SK-MEL-5 (cell line): Measurements from ENCODE around the gene ADAP1. TPM values are rescaled to one million over a fixed set of nuclear protein-coding genes. Genes with fewer than 3 reads are reported as not detected.

Source experiments
- DNase-seq: peaks from one replicate; pipeline ENCODE4 v3.0.0-alpha.2; 2016; ENCODE audit warnings: low read depth, low spot score
- in situ Hi-C: cut with HindIII; loops from 2 replicates; pipeline ENCODE4 v1.10.0; 2016; ENCODE audit warnings: low sequenced_read_pairs, high pct_unique_total_duplicates, low pct_unique_long_range_greater_than_20kb
- total RNA-seq: library from RNA; depleted of rRNA; stranded (reverse); fragments of >200 nt; shearing (Covaris generic); gene quantifications from 2 replicates; pipeline ENCODE4 v1.2.3, GENCODE V29; 2014; rRNA removed

Gene ADAP1
- total RNA-seq, 1 experiment from 2014 or later, result 5.5 TPM

DNA sequence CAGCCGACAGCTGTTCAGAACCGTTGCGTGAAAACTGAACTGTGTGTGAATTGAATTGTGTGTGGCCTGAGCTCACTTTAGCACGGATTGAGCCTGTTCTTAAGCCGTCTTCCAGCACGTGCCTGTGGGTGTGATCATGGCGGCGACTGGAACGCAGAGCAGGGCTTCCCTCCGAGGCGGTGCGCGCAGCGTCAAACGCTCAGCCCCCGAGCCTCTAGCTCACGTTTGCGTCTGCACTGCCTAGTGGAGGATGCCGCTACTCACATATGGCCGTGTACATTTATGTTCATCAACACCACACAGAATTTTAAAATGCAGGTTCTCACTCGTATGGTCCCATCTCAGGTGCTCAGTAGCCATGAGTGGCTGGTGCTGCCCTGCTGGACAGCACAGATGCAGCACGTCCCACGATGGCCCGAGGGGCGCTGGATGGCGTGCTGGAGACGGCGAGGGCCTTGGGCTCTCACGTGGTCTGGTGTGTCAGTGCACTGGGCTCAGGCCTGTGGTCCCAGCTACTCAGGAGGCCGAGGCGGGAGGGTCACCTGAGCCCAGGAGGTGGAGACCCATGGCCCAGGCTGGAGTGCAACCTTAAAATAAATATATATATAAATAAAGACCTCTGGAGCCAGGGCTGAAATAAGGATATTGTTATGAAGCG is 100.2 kb downstream of the ADAP1 start:
- in situ Hi-C loops, result no loop called here
- DNase-seq, result no peak

GRCh38 chr7:853366-854117 is 100.9 kb downstream of the ADAP1 start:
- in situ Hi-C loops, result no loop called here
- DNase-seq, result no peak

DNA sequence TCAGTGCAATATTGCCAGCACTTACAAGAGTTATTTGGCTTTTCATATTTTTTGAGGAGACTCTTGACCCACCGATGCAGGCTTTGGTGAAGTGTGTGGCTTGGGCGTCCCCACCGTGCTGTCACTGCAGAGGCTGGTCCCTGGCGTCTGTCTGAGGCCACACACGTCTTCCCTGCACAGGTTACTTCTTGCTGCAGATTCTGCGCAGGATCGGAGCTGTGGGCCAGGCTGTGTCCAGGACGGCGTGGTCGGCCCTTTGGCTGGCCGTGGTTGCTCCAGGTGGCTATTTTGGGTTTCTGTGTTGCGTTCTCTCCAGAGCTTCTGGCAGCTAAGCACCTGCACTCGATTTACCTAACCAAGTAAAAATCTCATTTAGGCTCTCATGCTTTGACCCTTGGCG is 103.3 kb downstream of the ADAP1 start:
- no peak for DNase-seq
- in situ Hi-C loops, result no loop called here

DNA sequence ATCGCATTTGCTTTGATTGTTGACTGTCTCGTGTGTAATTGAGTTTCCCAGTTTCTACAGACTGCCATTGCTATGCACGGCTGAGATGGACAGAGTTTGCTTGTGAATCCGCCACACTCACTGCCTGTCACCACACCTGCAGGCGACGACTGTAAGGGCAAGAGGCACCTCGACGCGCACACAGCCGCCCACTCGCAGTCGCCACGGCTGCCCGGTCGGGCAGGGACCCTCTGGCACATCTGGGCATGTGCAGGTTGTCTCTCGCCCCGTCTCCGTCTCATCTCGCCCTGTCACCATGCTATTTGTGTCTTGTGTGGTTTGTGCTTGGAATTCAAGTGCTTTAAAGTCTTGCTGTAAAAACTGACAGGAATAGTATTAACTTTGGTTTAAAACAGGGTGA is 104.7 kb downstream of the ADAP1 start:
- in situ Hi-C loops, result no loop called here

DNA sequence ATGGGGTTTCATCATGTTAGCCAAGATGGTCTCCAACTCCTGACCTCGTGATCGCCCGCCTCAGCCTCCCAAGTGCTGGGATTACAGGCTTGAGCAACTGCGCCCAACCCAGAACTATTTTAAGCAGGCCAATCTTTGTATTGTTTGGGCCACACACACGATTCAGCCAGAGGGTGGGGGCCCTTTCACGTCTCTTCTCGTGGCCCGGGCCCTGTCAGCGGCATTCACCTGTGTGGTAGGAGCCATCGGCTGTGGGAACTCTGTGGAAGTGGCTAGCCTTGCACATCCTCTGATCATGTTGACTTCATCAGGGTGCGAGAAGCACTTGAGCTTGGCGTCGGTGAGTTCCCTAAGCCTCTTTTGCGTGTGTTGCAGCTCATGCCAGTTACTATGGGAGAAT is 105.3 kb downstream of the ADAP1 start:
- DNase-seq, result no peak
- in situ Hi-C loops, result no loop called here

More for the DNA sequence above, 104.7 kb downstream of the ADAP1 start:
- no peak for DNase-seq

Other genes with a start within 250 kb of the ADAP1 start
- 71.2 and 71.7 TPM in 2 replicates for gene DNAAF5, start 228.0 kb downstream of the ADAP1 start, total RNA-seq
- gene PRKAR1B, start 227.4 kb downstream of the ADAP1 start, total RNA-seq, result 8.2 and 13.9 TPM in 2 replicates
- gene SUN1, start 122.2 kb downstream of the ADAP1 start, total RNA-seq, result 56.5 and 66.3 TPM in 2 replicates
- gene GET4, start 78.1 kb downstream of the ADAP1 start, total RNA-seq, result 43.2 and 45.8 TPM in 2 replicates
- gene COX19, start 20.9 kb upstream of the ADAP1 start, total RNA-seq, result 12.9 and 13.1 TPM in 2 replicates
- not detected in 2 replicates for gene CYP2W1, start 28.5 kb upstream of the ADAP1 start, total RNA-seq
- gene GPR146, start 89.9 kb upstream of the ADAP1 start, total RNA-seq, result 8.4 and 10.4 TPM in 2 replicates
- 0.11 and 0.13 TPM in 2 replicates for gene GPER1, start 133.4 kb upstream of the ADAP1 start, total RNA-seq
- gene ZFAND2A, start 205.5 kb upstream of the ADAP1 start, total RNA-seq, result 22.8 and 23.5 TPM in 2 replicates